ENCODE measurements around the gene SLC22A6. TPM values are rescaled to one million over a fixed set of nuclear protein-coding genes. Genes with fewer than 3 reads are reported as not detected.
"Not testable (repeated sequence)": the region's sequence is repeated elsewhere in the genome, so short reads cannot be mapped to it uniquely, and the experiment has no call there.

Gene SLC22A6
- total RNA-seq, 1 donor from 2014 or later, result not detected

GRCh38 chr11:62976109-62976508, 8.7 kb downstream of the SLC22A6 start:
- peaks cover 2% of the 10 kb centered on the region for H3K27me3 Mint-ChIP-seq (ENCODE audit: low read depth)

GRCh38 chr11:62974848-62975522, 9.8 kb downstream of the SLC22A6 start:
- Mint-ChIP-seq H3K9me3 (no peaks in the 10 kb centered on the region), H3K4me3 (ENCODE audit: low read depth) (no peak overlapping the region), H3K27me3 (ENCODE audit: low read depth) (peaks cover 4% of the 10 kb centered on the region), H3K4me1 (ENCODE audit: low read depth) (no peaks in the 10 kb centered on the region), H3K36me3 (ENCODE audit: low read depth) (no peaks in the 10 kb centered on the region), H3K27ac (no peak overlapping the region)
- DNase-seq (ENCODE audit: low spot score), result no peak
- intact Hi-C loops (cut with micrococcal nuclease), result loop anchor here (1.0 kb wide), 1 partner anchor 69 kb away; no protein-coding TSS in a partner anchor

More at GRCh38 chr11:62976109-62976508, 8.7 kb downstream of the SLC22A6 start:
- no peaks in the 10 kb centered on the region for H3K9me3 Mint-ChIP-seq
- intact Hi-C loops (cut with micrococcal nuclease), result no loop called here
- no peak for DNase-seq (ENCODE audit: low spot score)
- no peaks in the 10 kb centered on the region for H3K36me3 Mint-ChIP-seq (ENCODE audit: low read depth)
- no peak overlapping the region for H3K27ac Mint-ChIP-seq
- no peaks in the 10 kb centered on the region for H3K4me1 Mint-ChIP-seq (ENCODE audit: low read depth)
- H3K4me3 Mint-ChIP-seq (ENCODE audit: low read depth), result no peak overlapping the region

- H3K27ac Mint-ChIP-seq, result no peak overlapping the region
- H3K4me1 Mint-ChIP-seq (ENCODE audit: low read depth), result no peaks in the 10 kb centered on the region
- no peak for DNase-seq (ENCODE audit: low spot score)
- H3K9me3 Mint-ChIP-seq, result no peaks in the 10 kb centered on the region
- H3K4me3 Mint-ChIP-seq (ENCODE audit: low read depth), result no peak overlapping the region
- no peaks in the 10 kb centered on the region for H3K36me3 Mint-ChIP-seq (ENCODE audit: low read depth)
- intact Hi-C loops (cut with micrococcal nuclease), result no loop called here
- H3K27me3 Mint-ChIP-seq (ENCODE audit: low read depth), result peaks cover 12% of the 10 kb centered on the region
These were observed 19.2 kb downstream of the SLC22A6 start for GRCh38 chr11:62965574-62965973.

- Mint-ChIP-seq H3K4me1 (ENCODE audit: low read depth) (no peaks in the 10 kb centered on the region), H3K4me3 (ENCODE audit: low read depth) (no peak overlapping the region), H3K36me3 (ENCODE audit: low read depth) (no peaks in the 10 kb centered on the region), H3K27ac (no peak overlapping the region), H3K27me3 (ENCODE audit: low read depth) (peaks cover 6% of the 10 kb centered on the region), H3K9me3 (no peaks in the 10 kb centered on the region)
- DNase-seq (ENCODE audit: low spot score), result no peak
- intact Hi-C loops (cut with micrococcal nuclease), result no loop called here
These were observed 22.4 kb downstream of the SLC22A6 start for GRCh38 chr11:62962391-62962790.

GRCh38 chr11:62961017-62961570, 23.7 kb downstream of the SLC22A6 start:
- Mint-ChIP-seq H3K4me3 (ENCODE audit: low read depth) (no peak overlapping the region), H3K27me3 (ENCODE audit: low read depth) (peaks cover 3% of the 10 kb centered on the region), H3K4me1 (ENCODE audit: low read depth) (no peaks in the 10 kb centered on the region), H3K9me3 (no peaks in the 10 kb centered on the region), H3K36me3 (ENCODE audit: low read depth) (no peaks in the 10 kb centered on the region), H3K27ac (no peak overlapping the region)
- intact Hi-C loops (cut with micrococcal nuclease), result no loop called here
- no peak for DNase-seq (ENCODE audit: low spot score)

GRCh38 chr11:62959422-62959980, 25.3 kb downstream of the SLC22A6 start:
- Mint-ChIP-seq H3K36me3 (ENCODE audit: low read depth) (no peaks in the 10 kb centered on the region), H3K9me3 (no peaks in the 10 kb centered on the region), H3K27ac (no peak overlapping the region), H3K4me1 (ENCODE audit: low read depth) (no peaks in the 10 kb centered on the region), H3K27me3 (ENCODE audit: low read depth) (peaks cover 5% of the 10 kb centered on the region), H3K4me3 (ENCODE audit: low read depth) (no peak overlapping the region)
- intact Hi-C loops (cut with micrococcal nuclease), result no loop called here
- no peak for DNase-seq (ENCODE audit: low spot score)

- DNase-seq (ENCODE audit: low spot score), result no peak
- no peak overlapping the region for H3K4me3 Mint-ChIP-seq (ENCODE audit: low read depth)
- H3K4me1 Mint-ChIP-seq (ENCODE audit: low read depth), result no peaks in the 10 kb centered on the region
- intact Hi-C loops (cut with micrococcal nuclease), result no loop called here
- peaks cover 5% of the 10 kb centered on the region for H3K27me3 Mint-ChIP-seq (ENCODE audit: low read depth)
- H3K36me3 Mint-ChIP-seq (ENCODE audit: low read depth), result no peaks in the 10 kb centered on the region
- no peak overlapping the region for H3K27ac Mint-ChIP-seq
- H3K9me3 Mint-ChIP-seq, result no peaks in the 10 kb centered on the region
These were observed 26.0 kb downstream of the SLC22A6 start for GRCh38 chr11:62958547-62959421.

- Mint-ChIP-seq H3K4me1 (ENCODE audit: low read depth) (no peaks in the 10 kb centered on the region), H3K9me3 (no peaks in the 10 kb centered on the region), H3K27ac (no peak overlapping the region), H3K27me3 (ENCODE audit: low read depth) (peaks cover 5% of the 10 kb centered on the region), H3K36me3 (ENCODE audit: low read depth) (no peaks in the 10 kb centered on the region), H3K4me3 (ENCODE audit: low read depth) (no peak overlapping the region)
- intact Hi-C loops (cut with micrococcal nuclease), result no loop called here
- no peak for DNase-seq (ENCODE audit: low spot score)
These were observed 27.6 kb downstream of the SLC22A6 start for GRCh38 chr11:62957147-62957546.

GRCh38 chr11:62954478-62954877, 30.3 kb downstream of the SLC22A6 start:
- Mint-ChIP-seq H3K9me3 (no peaks in the 10 kb centered on the region), H3K36me3 (ENCODE audit: low read depth) (no peaks in the 10 kb centered on the region), H3K4me1 (ENCODE audit: low read depth) (no peaks in the 10 kb centered on the region), H3K27ac (no peak overlapping the region), H3K27me3 (ENCODE audit: low read depth) (peaks cover 5% of the 10 kb centered on the region), H3K4me3 (ENCODE audit: low read depth) (no peak overlapping the region)
- DNase-seq (ENCODE audit: low spot score), result no peak
- intact Hi-C loops (cut with micrococcal nuclease), result no loop called here

GRCh38 chr11:62953811-62954210, 31.0 kb downstream of the SLC22A6 start:
- DNase-seq (ENCODE audit: low spot score), result no peak
- Mint-ChIP-seq H3K4me3 (ENCODE audit: low read depth) (no peak overlapping the region), H3K4me1 (ENCODE audit: low read depth) (no peaks in the 10 kb centered on the region), H3K9me3 (no peaks in the 10 kb centered on the region), H3K27ac (no peak overlapping the region), H3K36me3 (ENCODE audit: low read depth) (no peaks in the 10 kb centered on the region), H3K27me3 (ENCODE audit: low read depth) (peaks cover 7% of the 10 kb centered on the region)
- intact Hi-C loops (cut with micrococcal nuclease), result no loop called here

GRCh38 chr11:62948765-62949320, 35.9 kb downstream of the SLC22A6 start:
- Mint-ChIP-seq H3K4me1 (ENCODE audit: low read depth) (no peaks in the 10 kb centered on the region), H3K9me3 (no peaks in the 10 kb centered on the region)

GRCh38 chr11:62945538-62945937, 39.2 kb downstream of the SLC22A6 start:
- H3K4me3 Mint-ChIP-seq (ENCODE audit: low read depth); intact Hi-C loops (cut with micrococcal nuclease); DNase-seq (ENCODE audit: low spot score); H3K36me3 Mint-ChIP-seq (ENCODE audit: low read depth); H3K4me1 Mint-ChIP-seq (ENCODE audit: low read depth); H3K27ac Mint-ChIP-seq; H3K9me3 Mint-ChIP-seq: not testable (repeated sequence)
- H3K27me3 Mint-ChIP-seq (ENCODE audit: low read depth), result peaks cover 16% of the 10 kb centered on the region

More at GRCh38 chr11:62948765-62949320, 35.9 kb downstream of the SLC22A6 start:
- intact Hi-C loops (cut with micrococcal nuclease), result no loop called here
- peaks cover 13% of the 10 kb centered on the region for H3K27me3 Mint-ChIP-seq (ENCODE audit: low read depth)
- no peak overlapping the region for H3K4me3 Mint-ChIP-seq (ENCODE audit: low read depth)
- no peak for DNase-seq (ENCODE audit: low spot score)
- H3K36me3 Mint-ChIP-seq (ENCODE audit: low read depth), result no peaks in the 10 kb centered on the region
- no peak overlapping the region for H3K27ac Mint-ChIP-seq
